ENCODE results near the gene MCRIP2.

DNA sequence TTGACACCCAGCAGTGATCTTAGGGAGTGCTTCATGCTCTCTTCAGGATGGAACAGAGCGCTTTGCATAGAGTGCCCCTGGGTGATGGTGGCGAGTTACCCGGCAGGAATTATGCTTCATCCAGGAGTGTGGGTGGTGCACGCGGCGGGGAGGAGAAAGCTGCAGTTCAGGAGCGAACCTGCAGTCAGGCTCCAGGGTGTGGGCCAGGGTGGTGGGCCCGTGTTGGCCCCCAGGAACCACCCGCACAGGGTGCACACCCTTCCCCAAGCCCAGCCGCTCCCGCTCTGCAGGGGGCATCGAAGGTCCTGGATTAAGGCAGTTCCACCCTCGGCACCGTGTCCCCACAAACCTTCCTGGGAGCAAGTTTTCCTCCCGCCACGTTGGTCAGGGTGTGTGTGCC lies 47.8 kb upstream of the MCRIP2 start:
- TF ChIP-seq, protein P1, sequence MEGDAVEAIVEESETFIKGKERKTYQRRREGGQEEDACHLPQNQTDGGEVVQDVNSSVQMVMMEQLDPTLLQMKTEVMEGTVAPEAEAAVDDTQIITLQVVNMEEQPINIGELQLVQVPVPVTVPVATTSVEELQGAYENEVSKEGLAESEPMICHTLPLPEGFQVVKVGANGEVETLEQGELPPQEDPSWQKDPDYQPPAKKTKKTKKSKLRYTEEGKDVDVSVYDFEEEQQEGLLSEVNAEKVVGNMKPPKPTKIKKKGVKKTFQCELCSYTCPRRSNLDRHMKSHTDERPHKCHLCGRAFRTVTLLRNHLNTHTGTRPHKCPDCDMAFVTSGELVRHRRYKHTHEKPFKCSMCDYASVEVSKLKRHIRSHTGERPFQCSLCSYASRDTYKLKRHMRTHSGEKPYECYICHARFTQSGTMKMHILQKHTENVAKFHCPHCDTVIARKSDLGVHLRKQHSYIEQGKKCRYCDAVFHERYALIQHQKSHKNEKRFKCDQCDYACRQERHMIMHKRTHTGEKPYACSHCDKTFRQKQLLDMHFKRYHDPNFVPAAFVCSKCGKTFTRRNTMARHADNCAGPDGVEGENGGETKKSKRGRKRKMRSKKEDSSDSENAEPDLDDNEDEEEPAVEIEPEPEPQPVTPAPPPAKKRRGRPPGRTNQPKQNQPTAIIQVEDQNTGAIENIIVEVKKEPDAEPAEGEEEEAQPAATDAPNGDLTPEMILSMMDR (IDR thresholded peaks at IDR 0.05): no peak
- no peak for TF ChIP-seq POLR2A (IDR thresholded peaks at IDR 0.05)
